ENCODE results near the gene PEX11A.

The PEX11A gene

DNA sequence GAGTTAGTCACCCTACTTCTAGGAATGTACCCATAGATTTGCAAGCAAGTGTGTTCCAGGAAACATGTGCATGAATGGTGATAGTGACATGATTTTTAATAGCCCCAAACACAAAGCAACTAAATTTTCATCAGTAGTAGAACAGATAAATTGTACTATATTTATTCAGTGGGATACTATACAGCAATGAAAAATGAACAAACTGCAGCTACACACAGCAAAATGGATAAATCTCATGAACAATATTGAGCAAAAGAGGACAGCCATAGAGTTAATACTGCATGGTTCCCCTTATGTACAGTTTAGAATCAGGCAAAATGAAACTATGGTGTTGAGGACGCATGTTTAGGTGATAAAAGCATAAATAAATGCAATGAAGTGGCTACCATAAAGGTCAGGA lies 34.5 kb upstream of the PEX11A start:
- DNase-seq (ENCODE audit: low read depth): no peak
- TF ChIP-seq, protein P1, sequence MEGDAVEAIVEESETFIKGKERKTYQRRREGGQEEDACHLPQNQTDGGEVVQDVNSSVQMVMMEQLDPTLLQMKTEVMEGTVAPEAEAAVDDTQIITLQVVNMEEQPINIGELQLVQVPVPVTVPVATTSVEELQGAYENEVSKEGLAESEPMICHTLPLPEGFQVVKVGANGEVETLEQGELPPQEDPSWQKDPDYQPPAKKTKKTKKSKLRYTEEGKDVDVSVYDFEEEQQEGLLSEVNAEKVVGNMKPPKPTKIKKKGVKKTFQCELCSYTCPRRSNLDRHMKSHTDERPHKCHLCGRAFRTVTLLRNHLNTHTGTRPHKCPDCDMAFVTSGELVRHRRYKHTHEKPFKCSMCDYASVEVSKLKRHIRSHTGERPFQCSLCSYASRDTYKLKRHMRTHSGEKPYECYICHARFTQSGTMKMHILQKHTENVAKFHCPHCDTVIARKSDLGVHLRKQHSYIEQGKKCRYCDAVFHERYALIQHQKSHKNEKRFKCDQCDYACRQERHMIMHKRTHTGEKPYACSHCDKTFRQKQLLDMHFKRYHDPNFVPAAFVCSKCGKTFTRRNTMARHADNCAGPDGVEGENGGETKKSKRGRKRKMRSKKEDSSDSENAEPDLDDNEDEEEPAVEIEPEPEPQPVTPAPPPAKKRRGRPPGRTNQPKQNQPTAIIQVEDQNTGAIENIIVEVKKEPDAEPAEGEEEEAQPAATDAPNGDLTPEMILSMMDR (IDR thresholded peaks at IDR 0.05; ENCODE audit: low read depth, low read length, missing control alignments): no peak
- H3K4me3 ChIP-seq (ENCODE audit: low read depth, low read length): no peak overlapping the region
- in situ Hi-C loops (cut with HindIII; ENCODE audit: low sequenced_read_pairs): no loop called here

DNA sequence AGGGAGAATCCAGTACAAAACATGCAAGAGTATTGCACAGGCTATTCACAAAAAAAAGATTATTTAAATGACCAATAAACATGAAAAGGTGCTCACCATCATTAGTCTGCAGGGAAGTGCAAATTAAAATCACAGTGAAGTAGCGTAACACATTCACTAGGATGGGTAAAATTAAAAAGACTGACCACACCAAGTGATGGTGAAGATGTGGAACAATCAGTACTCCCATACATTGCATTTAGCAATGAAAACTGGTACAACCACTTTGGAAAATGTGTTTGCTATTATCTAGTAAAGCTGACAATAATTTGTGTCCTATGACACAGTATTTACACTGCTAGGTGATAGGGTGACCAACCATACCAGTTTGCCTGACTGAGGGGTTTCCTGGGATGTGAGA lies 34.1 kb upstream of the PEX11A start:
- in situ Hi-C loops (cut with HindIII; ENCODE audit: low sequenced_read_pairs): loop anchor here (5.0 kb wide), 1 partner anchor 53 kb away; the partner anchor contains the start of gene MESP2
- no peak overlapping the region for H3K4me3 ChIP-seq (ENCODE audit: low read depth, low read length)
- TF ChIP-seq, protein P1 (IDR thresholded peaks at IDR 0.05; ENCODE audit: low read depth, low read length, missing control alignments): no peak
- no peak for DNase-seq (ENCODE audit: low read depth)

DNA sequence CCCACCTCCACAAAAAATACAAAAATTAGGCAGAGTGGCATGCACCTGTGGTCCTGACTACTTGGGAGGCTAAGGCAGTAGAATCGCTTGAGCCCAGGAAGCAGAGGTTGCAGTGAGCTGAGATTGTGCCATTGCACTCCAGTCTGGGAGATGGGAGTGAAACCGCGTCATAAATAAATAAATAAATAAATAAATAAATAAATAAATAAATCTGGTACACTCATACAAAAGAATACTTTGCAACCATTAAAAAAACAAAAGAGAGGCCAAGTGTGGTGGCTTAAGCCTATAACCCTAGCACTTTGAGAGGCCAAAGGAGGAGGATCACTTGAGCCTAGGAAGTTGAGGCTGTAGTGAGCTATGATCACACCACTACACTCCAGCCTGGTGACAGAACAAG lies 32.5 kb upstream of the PEX11A start:
- in situ Hi-C loops (cut with HindIII; ENCODE audit: low sequenced_read_pairs): loop anchor here (5.0 kb wide), 1 partner anchor 54 kb away; the partner anchor contains the start of gene MESP2

DNA sequence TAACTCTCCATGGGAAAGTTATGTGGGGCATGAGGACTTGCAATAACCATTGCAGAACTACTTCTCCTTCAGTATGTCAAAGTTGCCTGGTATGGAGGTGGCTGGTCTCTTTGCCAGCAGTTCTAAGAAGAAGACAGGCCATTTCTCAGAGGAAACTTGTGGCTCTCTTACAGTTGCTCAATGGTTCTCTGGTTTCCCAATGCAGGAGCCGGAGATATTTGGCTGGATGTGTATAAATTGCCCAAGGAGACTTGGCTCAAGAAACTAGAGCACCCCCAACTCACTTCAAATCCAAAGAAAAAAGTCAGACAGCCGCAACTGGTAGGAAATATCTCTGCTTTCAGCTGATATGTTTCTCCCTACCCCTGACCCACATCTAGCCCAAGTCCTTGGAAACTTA lies 24.2 kb upstream of the PEX11A start:
- TF ChIP-seq, protein P1 (IDR thresholded peaks at IDR 0.05; ENCODE audit: low read depth, low read length, missing control alignments): no peak
- in situ Hi-C loops (cut with HindIII; ENCODE audit: low sequenced_read_pairs): no loop called here
- no peak overlapping the region for H3K4me3 ChIP-seq (ENCODE audit: low read depth, low read length)
- DNase-seq (ENCODE audit: low read depth): no peak

More for the DNA sequence above, 32.5 kb upstream of the PEX11A start:
- TF ChIP-seq, protein P1 (IDR thresholded peaks at IDR 0.05; ENCODE audit: low read depth, low read length, missing control alignments): no peak
- no peak overlapping the region for H3K4me3 ChIP-seq (ENCODE audit: low read depth, low read length)
- no peak for DNase-seq (ENCODE audit: low read depth)

DNA sequence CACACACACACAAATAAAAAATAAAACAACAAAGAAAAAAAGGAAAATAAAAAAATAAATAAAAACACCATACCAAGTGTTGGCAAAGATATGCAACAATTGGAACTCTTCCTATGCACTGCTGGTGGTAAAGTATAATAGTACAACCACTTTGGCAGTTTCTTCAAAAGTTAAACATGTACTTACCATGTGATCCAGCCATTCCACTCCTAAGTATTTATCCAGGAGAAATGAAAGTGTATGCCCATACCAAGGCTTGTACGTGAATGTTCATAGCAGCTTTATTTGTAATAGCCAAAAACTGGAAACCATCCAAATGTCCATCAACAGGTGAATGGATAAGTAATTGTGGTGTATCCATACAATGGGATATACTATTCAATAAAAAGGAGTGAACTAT lies 17.0 kb upstream of the PEX11A start:
- in situ Hi-C loops (cut with HindIII; ENCODE audit: low sequenced_read_pairs): no loop called here
- no peak overlapping the region for H3K4me3 ChIP-seq (ENCODE audit: low read depth, low read length)
- no peak for DNase-seq (ENCODE audit: low read depth)
- TF ChIP-seq, protein P1 (IDR thresholded peaks at IDR 0.05; ENCODE audit: low read depth, low read length, missing control alignments): no peak

DNA sequence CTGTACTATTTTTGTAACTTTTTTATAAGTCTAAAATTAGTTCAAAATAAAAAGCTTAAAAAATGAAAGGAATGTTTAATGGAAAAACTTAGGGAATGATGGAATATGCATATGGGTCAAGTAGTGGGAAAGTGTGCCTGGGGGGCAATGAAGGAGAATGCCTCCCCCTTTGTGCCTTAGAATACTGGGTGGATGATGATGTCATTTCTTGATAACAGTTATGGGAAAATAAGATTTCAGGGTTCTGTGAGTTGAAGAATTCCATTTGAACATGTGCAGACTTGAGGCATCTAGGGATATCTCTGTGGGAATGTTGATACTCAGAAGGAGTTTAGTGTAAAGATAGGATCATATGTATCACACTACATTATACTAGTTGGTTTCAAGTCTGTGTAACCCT lies 13.9 kb upstream of the PEX11A start:
- H3K4me3 ChIP-seq (ENCODE audit: low read depth, low read length): no peak overlapping the region
- DNase-seq (ENCODE audit: low read depth): no peak
- TF ChIP-seq, protein P1 (IDR thresholded peaks at IDR 0.05; ENCODE audit: low read depth, low read length, missing control alignments): no peak
- in situ Hi-C loops (cut with HindIII; ENCODE audit: low sequenced_read_pairs): no loop called here

DNA sequence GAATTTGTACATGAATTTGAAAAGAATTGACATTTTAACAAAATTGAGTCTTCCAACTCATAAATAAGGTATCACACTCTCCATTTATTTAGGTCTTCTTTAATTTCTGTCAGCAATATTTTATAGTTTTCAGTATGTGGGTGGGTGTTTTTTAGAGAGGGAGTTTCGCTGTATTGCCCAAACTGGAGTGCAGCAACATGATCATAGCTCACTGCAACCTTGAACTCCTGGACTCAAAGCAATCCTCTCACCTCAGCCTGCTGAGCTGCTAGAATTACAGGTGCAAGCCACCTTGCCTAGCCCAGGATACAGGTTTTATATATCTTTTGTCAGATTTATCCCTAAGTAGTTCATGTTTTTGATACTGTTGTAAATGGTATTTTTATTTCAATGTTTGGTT lies 4.6 kb upstream of the PEX11A start:
- H3K4me3 ChIP-seq (ENCODE audit: low read depth, low read length): no peak overlapping the region
- in situ Hi-C loops (cut with HindIII; ENCODE audit: low sequenced_read_pairs): no loop called here
- DNase-seq (ENCODE audit: low read depth): no peak
- TF ChIP-seq, protein P1 (IDR thresholded peaks at IDR 0.05; ENCODE audit: low read depth, low read length, missing control alignments): no peak

Data from astrocyte of the cerebellum (primary cell).